Fibroblast of lung (primary cell): ENCODE data around the gene LMNTD2. TPM values are rescaled to one million over a fixed set of nuclear protein-coding genes. Genes with fewer than 3 reads are reported as not detected.

Experiments
- DNase-seq, 2 donors: peaks; one replicate each; pipeline versions ENCODE4 v3.0.0 to v3.0.0-alpha.2; 2010; ENCODE audit warnings: low read depth in 2 of 2
- H2AFZ ChIP-seq: 2 replicates; pipeline ENCODE4 v1.5.1; 2012; ENCODE audit warnings: low read length, control low read depth, inconsistent platforms
- H3K27ac ChIP-seq: 2 replicates; pipeline ENCODE4 v1.5.1; 2011; ENCODE audit warnings: low read length, control low read depth; ENCODE audit not compliant: insufficient read depth
- H3K27me3 ChIP-seq: 2 replicates; pipeline ENCODE4 v1.5.1; 2011; ENCODE audit warnings: mild to moderate bottlenecking, low read length; ENCODE audit not compliant: control insufficient read depth, insufficient read depth
- H3K36me3 ChIP-seq: 2 replicates; pipeline ENCODE4 v1.5.1; 2011; ENCODE audit warnings: low read length; ENCODE audit not compliant: control insufficient read depth, insufficient read depth
- H3K4me1 ChIP-seq: 2 replicates; pipeline ENCODE4 v1.5.1; 2011; ENCODE audit warnings: low read length; ENCODE audit not compliant: control insufficient read depth, insufficient read depth; ENCODE audit errors: extremely low read depth
- H3K4me2 ChIP-seq: 2 replicates; pipeline ENCODE4 v1.5.1; 2011; ENCODE audit warnings: low read length, control low read depth; ENCODE audit not compliant: insufficient read depth; ENCODE audit errors: extremely low read depth
- H3K4me3 ChIP-seq, 4 experiments: fragments of 200-600 bp in 1 of 4; sonication (generic) in 1 of 4; replicated peaks in 1 of 4; 2 replicates each; pipeline ENCODE4 v1.5.1; 2011 to 2016; ENCODE audit warnings: low read length in 4 of 4, low read depth in 3 of 4, mild to moderate bottlenecking in 3 of 4, control low read depth in 2 of 4, inconsistent platforms in 1 of 4, mixed read lengths in 1 of 4; ENCODE audit not compliant: insufficient read depth in 1 of 4; ENCODE audit errors: control extremely low read depth in 1 of 4
- H3K79me2 ChIP-seq: 2 replicates; pipeline ENCODE4 v1.5.1; 2012; ENCODE audit warnings: mild to moderate bottlenecking, low read length, inconsistent platforms; ENCODE audit not compliant: control insufficient read depth, insufficient read depth
- H3K9ac ChIP-seq: 2 replicates; pipeline ENCODE4 v1.5.1; 2011; ENCODE audit warnings: mild to moderate bottlenecking, low read length, control low read depth; ENCODE audit not compliant: insufficient read depth
- H3K9me3 ChIP-seq: 2 replicates; pipeline ENCODE4 v1.5.1; 2012; ENCODE audit warnings: low read depth, low read length; ENCODE audit not compliant: control insufficient read depth, insufficient read depth
- H4K20me1 ChIP-seq: 2 replicates; pipeline ENCODE4 v1.5.1; 2011; ENCODE audit warnings: low read length; ENCODE audit not compliant: control insufficient read depth, insufficient read depth; ENCODE audit errors: extremely low read depth
- EZH2 ChIP-seq: IDR thresholded peaks from 2 replicates; pipeline ENCODE4 v1.5.1; 2012; ENCODE audit warnings: low read length, control low read depth, mild to moderate bottlenecking; ENCODE audit errors: missing control alignments
- polyA plus RNA-seq, 2 donors: library from polyadenylated mRNA; depleted of rRNA in 1 of 2; stranded (reverse) in 1 of 2; unstranded in 1 of 2; fragments of >200 nt; gene quantifications; 2 replicates each; pipeline ENCODE4 v1.2.1, GENCODE V29; 2011 to 2012; ENCODE audit warnings: missing spikeins in 1 of 2
- total RNA-seq: library from RNA; depleted of rRNA; stranded (reverse); fragments of >200 nt; gene quantifications from 2 replicates; pipeline ENCODE4 v1.2.1, GENCODE V29; 2014
- TF ChIP-seq, protein P1 (sequence below), 2 donors: IDR thresholded peaks in 1 of 2; conservative IDR thresholded peaks in 1 of 2; 1 replicate in 1 of 2; 2 replicates in 1 of 2; pipeline ENCODE4 v1.5.1; 2011 to 2012; ENCODE audit warnings: low read length in 2 of 2, control low read depth in 1 of 2, inconsistent platforms in 1 of 2, low read depth in 1 of 2, mild to moderate bottlenecking in 1 of 2

Gene LMNTD2
- total and polyA plus RNA-seq, 2 donors (not counting 1 experiment from before 2014, with no cell fraction given): 0.08 to 0.17 TPM

DNA sequence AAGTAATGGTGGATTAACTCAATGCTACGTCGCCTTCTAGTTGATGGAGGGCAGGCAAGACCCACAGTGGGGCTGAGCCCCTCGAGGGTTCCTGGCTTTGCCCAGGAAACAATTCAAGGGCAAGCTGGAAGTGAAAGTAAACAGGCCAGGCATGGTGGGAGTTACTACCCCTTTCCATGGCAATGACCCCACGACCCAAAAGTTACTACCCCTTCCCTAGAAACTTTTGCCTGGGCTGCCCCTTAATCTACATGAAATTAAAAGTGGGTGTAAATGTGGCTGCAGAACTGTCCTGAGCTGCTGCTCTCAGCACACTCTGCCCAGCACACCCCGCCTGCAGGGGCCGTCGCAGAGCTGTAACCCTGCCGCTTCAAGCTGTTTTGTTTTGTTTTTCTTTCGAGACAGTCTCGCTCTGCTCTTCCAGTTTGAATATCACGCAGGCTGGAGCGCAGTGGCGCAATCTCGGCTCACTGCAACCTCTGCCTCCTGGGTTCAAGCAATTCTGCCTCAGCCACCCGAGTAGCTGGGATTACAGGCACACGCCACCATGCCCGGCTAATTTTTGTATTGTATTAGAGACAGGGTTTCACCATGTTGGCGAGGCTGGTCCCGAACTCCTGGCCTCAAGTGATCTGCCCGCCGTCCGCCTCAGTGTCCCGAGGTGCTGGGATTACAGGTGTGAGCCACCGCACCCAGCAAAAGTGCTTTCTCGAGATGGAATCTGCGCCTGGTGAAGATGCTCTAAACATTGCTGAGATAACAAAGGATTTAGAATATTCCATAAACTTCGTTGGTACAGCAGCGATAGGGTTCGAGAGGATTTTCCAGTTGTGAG is 47.6 kb downstream of the LMNTD2 start:
- Histone ChIP-seq H3K36me3 (peaks cover 2% of the 10 kb centered on the region), H3K27ac (no peak overlapping the region), H3K27me3 (no peaks in the 10 kb centered on the region), H3K4me1 (no peaks in the 10 kb centered on the region), H3K4me3 (no peak overlapping the region), H3K79me2 (no peaks in the 10 kb centered on the region), H3K4me2 (no peak overlapping the region), H3K9me3 (no peaks in the 10 kb centered on the region), H2AFZ (no peak overlapping the region), H4K20me1 (no peaks in the 10 kb centered on the region), H3K9ac (no peak overlapping the region)
- no peak for DNase-seq
- TF ChIP-seq, protein P1, sequence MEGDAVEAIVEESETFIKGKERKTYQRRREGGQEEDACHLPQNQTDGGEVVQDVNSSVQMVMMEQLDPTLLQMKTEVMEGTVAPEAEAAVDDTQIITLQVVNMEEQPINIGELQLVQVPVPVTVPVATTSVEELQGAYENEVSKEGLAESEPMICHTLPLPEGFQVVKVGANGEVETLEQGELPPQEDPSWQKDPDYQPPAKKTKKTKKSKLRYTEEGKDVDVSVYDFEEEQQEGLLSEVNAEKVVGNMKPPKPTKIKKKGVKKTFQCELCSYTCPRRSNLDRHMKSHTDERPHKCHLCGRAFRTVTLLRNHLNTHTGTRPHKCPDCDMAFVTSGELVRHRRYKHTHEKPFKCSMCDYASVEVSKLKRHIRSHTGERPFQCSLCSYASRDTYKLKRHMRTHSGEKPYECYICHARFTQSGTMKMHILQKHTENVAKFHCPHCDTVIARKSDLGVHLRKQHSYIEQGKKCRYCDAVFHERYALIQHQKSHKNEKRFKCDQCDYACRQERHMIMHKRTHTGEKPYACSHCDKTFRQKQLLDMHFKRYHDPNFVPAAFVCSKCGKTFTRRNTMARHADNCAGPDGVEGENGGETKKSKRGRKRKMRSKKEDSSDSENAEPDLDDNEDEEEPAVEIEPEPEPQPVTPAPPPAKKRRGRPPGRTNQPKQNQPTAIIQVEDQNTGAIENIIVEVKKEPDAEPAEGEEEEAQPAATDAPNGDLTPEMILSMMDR (conservative IDR thresholded peaks at IDR 0.05 in 1 of 2, IDR thresholded peaks at IDR 0.05 in 1 of 2; ENCODE audit: low read depth in 1 of 2, low read length in 2 of 2): no peak
- TF ChIP-seq EZH2: no peak

DNA sequence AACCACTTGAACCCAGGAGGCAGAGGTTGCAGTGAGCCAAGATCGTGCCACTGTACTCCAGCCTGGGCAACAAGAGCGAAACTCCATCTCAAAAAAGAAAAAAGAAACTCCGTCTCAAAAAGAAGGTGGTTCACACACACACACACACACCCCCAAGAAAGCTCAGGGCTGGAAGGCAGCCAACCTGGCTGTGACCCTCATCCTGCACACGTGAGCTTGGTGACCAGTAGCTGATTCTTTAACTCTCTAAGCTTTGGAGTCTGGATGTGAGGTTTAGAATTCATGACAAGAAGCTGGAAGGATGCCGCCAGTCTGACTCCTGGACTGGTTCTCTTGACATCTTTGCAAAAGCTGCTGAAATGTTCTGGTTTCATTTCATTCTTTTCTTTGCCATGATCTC is 51.6 kb downstream of the LMNTD2 start:
- TF ChIP-seq, protein P1 (conservative IDR thresholded peaks at IDR 0.05 in 1 of 2, IDR thresholded peaks at IDR 0.05 in 1 of 2; ENCODE audit: low read depth in 1 of 2, low read length in 2 of 2): no peak
- no peak for TF ChIP-seq EZH2
- DNase-seq: no peak
- H3K79me2 ChIP-seq: peaks cover 21% of the 10 kb centered on the region

DNA sequence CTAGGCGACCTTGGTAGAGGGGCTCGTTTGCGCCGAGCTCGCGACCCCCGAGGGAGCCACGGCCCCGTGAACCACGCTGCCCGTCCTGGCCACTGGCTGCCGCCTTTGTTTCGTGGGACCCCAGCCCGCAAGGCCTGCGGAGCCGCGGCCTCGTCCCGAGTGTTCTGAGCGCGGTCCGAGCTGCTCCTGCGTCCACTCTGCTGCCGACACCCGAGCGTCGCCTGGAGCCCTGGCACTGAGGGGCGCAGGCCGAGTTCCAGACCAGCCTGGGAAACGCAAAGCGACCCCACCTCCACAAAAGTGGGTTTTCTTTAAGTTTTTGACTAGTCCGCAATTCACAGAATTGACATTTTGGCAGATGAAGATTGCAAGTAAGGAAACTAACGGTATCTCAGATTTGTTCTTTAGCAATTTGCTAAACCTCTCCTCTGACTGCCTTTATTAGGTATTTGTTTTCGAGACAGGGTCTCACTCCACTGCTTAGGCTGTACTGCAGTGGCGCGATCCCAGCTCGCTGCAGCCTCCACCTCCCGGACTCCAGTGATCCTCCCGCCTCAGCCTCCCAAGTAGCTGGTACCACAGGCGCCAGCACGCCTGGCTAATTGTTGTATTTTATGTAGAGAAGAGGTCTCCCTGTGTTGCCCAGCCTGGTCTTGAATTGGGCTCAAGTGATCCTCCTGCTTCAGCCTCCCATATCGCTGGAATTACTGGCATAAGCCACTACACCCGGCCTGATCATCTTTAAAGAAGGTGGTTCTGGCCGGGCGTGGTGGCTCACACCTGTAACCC is 52.6 kb downstream of the LMNTD2 start:
- H2AFZ ChIP-seq: no peak overlapping the region
- H4K20me1 ChIP-seq: no peaks in the 10 kb centered on the region
- peaks cover 13% of the 10 kb centered on the region for H3K4me1 ChIP-seq
- H3K27ac ChIP-seq: peak overlapping the region; percentile 85
- H3K4me3 ChIP-seq: peak overlapping the region; percentile 60 to 78 (median 68)
- peaks cover 30% of the 10 kb centered on the region for H3K79me2 ChIP-seq
- DNase-seq: no peak
- H3K4me2 ChIP-seq: peak overlapping the region; percentile 71
- TF ChIP-seq, protein P1 (conservative IDR thresholded peaks at IDR 0.05 in 1 of 2, IDR thresholded peaks at IDR 0.05 in 1 of 2; ENCODE audit: low read depth in 1 of 2, low read length in 2 of 2): no peak
- TF ChIP-seq EZH2: no peak
- H3K9me3 ChIP-seq: no peaks in the 10 kb centered on the region
- no peaks in the 10 kb centered on the region for H3K27me3 ChIP-seq
- H3K9ac ChIP-seq: peak overlapping the region; percentile 83
- peaks cover 2% of the 10 kb centered on the region for H3K36me3 ChIP-seq

More for the DNA sequence above, 51.6 kb downstream of the LMNTD2 start:
- peaks cover 10% of the 10 kb centered on the region for H3K4me1 ChIP-seq
- H4K20me1 ChIP-seq: no peaks in the 10 kb centered on the region
- peaks cover 2% of the 10 kb centered on the region for H3K36me3 ChIP-seq
- no peaks in the 10 kb centered on the region for H3K9me3 ChIP-seq
- no peaks in the 10 kb centered on the region for H3K27me3 ChIP-seq
- no peak overlapping the region for H3K9ac ChIP-seq
- no peak overlapping the region for H3K4me3 ChIP-seq
- H3K27ac ChIP-seq: no peak overlapping the region
- no peak overlapping the region for H2AFZ ChIP-seq
- no peak overlapping the region for H3K4me2 ChIP-seq
